GM06990 (cell line): ENCODE results near the gene B4GALNT1.

Experiments
- DNase-seq: peaks from one replicate; pipeline ENCODE4 v3.0.0-alpha.2; 2011; ENCODE audit not compliant: insufficient read length; ENCODE audit errors: extremely low read depth
- H3K27me3 ChIP-seq: replicated peaks from 2 replicates; pipeline ENCODE4 v1.6.0; 2011; ENCODE audit warnings: low read length; ENCODE audit not compliant: control insufficient read depth, insufficient read depth
- H3K36me3 ChIP-seq: 2 replicates; pipeline ENCODE4 v1.5.1; 2011; ENCODE audit warnings: low read length; ENCODE audit not compliant: control insufficient read depth, insufficient read depth
- H3K4me3 ChIP-seq: replicated peaks from 2 replicates; pipeline ENCODE4 v1.5.1; 2011; ENCODE audit warnings: low read depth, mild to moderate bottlenecking, control low read depth, low read length
- TF ChIP-seq, protein P1 (sequence below): IDR thresholded peaks from 2 replicates; pipeline ENCODE4 v1.5.1; 2011; ENCODE audit warnings: low read length, control low read depth, mild to moderate bottlenecking, inconsistent platforms; ENCODE audit not compliant: insufficient read depth, poor library complexity, severe bottlenecking

The B4GALNT1 gene

DNA sequence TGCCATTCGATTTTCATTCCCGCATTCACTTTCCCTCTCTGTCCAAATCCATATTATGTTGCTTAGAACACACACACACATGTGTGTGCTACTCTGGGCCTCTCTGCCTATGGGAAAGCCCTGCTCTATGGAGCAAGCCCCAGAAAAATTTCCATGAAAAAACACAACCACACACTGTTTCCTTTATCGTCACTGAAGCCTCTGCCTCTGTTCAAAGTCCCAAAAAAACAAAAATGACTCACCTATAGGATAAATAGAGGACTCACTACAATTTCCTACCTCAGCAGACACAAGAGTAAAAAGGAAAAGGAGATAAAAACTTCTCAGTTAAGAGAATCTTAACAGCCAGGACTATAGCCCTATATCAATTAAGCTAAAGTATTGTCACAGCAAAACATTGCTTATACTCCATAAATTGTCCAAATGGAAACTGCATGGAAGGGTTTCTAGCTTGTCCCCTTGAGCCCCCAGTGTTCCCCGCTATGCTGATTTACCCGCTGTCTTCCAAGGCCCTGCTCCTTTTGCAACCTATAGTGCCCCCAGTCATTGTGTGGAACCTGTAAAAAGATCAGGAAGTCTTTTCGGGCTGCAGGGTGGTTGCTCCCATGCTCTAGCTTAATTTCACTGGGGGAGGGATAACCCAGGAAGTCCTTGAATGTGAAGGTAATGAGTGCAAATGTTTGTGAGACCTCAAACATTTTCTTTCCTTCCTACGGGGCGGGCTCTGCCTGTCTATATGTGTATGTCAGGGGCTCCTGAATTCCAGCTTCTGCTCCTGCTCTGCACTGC is 53.1 kb downstream of the B4GALNT1 start:
- TF ChIP-seq, protein P1, sequence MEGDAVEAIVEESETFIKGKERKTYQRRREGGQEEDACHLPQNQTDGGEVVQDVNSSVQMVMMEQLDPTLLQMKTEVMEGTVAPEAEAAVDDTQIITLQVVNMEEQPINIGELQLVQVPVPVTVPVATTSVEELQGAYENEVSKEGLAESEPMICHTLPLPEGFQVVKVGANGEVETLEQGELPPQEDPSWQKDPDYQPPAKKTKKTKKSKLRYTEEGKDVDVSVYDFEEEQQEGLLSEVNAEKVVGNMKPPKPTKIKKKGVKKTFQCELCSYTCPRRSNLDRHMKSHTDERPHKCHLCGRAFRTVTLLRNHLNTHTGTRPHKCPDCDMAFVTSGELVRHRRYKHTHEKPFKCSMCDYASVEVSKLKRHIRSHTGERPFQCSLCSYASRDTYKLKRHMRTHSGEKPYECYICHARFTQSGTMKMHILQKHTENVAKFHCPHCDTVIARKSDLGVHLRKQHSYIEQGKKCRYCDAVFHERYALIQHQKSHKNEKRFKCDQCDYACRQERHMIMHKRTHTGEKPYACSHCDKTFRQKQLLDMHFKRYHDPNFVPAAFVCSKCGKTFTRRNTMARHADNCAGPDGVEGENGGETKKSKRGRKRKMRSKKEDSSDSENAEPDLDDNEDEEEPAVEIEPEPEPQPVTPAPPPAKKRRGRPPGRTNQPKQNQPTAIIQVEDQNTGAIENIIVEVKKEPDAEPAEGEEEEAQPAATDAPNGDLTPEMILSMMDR: no peak
- H3K4me3 ChIP-seq: no peak overlapping the region
- no peaks in the 10 kb centered on the region; the same call in 1 of the 2 replicates for H3K27me3 ChIP-seq
- no peak for DNase-seq
- no peaks in the 10 kb centered on the region for H3K36me3 ChIP-seq

DNA sequence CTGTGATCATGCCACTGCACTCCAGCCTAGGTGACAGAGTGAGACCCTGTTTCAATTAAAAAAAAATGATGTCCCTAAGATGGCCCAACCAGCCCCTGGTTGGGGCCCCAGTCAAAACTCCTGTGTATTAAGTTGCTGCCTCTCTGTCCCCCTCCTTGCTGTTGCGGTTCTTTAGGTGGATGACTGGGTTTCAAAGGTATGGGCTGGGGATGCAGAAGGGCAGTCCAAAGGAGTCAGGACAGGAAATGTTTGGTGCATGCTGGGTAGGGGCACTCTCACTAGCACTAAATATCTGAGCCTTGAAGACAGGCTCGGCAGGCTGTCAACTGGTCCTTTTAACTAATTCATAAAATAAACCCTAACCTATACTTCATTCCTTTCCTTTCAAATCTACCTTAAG is 54.0 kb downstream of the B4GALNT1 start:
- TF ChIP-seq, protein P1: no peak
- Histone ChIP-seq H3K27me3 (no peaks in the 10 kb centered on the region; the same call in 1 of the 2 replicates), H3K4me3 (no peak overlapping the region), H3K36me3 (no peaks in the 10 kb centered on the region)
- no peak for DNase-seq

DNA sequence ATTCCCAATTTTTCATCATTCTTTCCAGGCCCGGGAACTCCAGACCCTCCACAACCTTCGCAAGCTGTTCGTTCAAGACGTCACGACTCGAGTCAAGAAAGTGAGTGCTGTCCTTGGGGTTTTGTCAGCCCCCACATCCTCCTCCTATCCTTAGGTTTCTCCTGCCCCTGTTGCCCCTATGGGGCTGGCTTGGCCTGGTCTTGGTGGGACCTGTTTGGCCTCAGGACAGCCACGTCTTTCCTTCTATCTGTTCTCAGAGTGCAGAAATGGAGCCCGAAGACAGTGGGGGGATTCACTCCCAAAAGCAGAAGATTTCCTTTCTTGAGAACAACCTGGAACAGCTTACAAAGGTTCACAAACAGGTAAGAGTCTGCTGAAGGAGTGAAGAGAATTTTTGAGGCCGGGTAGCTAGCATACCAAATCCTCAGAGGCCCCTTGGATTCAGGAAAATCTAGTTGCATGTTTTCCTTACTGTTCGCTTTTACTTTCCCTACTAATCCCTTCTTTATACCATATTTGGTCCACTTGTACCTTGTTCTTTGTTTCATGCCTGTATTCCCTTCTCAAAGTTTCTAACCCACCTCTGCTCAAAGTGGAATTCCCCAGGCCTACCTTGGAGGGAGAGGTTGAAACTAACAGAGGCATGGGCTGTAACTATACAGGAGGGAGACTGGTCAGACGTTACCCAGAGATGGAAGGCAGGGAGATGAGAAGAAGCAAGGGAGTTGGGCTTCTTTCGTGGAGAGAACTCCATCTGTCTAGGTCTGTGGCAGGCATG is 54.8 kb downstream of the B4GALNT1 start:
- no peak for DNase-seq
- H3K27me3 ChIP-seq: no peaks in the 10 kb centered on the region; the same call in 1 of the 2 replicates
- TF ChIP-seq, protein P1: no peak
- no peak overlapping the region for H3K4me3 ChIP-seq
- H3K36me3 ChIP-seq: no peaks in the 10 kb centered on the region

DNA sequence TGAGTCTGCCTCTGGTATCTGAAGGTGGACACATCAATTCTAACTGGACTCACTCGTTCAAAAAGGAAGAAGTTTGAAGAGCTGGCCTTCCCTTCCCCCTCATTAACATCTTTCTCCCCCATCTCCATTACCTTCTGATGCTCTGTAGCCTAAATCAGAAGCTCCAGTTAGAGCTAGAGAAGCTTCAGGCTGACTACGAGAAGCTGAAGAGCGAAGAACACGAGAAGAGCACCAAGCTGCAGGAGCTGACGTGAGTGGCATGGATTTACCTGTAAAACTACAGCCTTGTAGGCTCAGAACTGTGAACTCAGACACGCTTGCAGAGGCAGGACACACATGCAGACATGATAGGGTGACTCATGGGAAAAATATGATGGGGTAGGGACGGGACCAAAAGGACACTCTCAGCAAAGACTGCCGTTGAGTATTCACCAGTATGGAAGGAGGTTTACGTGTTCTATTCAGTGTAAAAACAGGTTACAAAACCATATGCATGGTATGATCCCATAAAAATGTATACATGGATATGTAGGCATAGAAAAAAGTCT is 56.3 kb downstream of the B4GALNT1 start:
- TF ChIP-seq, protein P1: no peak
- Histone ChIP-seq H3K4me3 (no peak overlapping the region), H3K36me3 (no peaks in the 10 kb centered on the region), H3K27me3 (no peaks in the 10 kb centered on the region)
- DNase-seq: no peak
